Measurements from ENCODE around the gene FAM193A.
"Not testable (repeated sequence)": the region's sequence is repeated elsewhere in the genome, so short reads cannot be mapped to it uniquely, and the experiment has no call there.

Gene FAM193A

GRCh38 chr4:2754848-2755819, 218.7 kb downstream of the FAM193A start:
- no peak for DNase-seq

GRCh38 chr4:2755821-2756690, 219.6 kb downstream of the FAM193A start, which contains the start of gene TNIP2:
Gene TNIP2 (minus strand): TSS chr4:2756336. CDS start chr4:2756289, 47 bp downstream.
- DNase-seq: peak; percentile 56 to 83 (median 74)

GRCh38 chr4:2756691-2757350, 220.4 kb downstream of the FAM193A start:
- no peak for DNase-seq

- DNase-seq: no peak
Observed at GRCh38 chr4:2757426-2757825, 221.0 kb downstream of the FAM193A start.

DNA sequence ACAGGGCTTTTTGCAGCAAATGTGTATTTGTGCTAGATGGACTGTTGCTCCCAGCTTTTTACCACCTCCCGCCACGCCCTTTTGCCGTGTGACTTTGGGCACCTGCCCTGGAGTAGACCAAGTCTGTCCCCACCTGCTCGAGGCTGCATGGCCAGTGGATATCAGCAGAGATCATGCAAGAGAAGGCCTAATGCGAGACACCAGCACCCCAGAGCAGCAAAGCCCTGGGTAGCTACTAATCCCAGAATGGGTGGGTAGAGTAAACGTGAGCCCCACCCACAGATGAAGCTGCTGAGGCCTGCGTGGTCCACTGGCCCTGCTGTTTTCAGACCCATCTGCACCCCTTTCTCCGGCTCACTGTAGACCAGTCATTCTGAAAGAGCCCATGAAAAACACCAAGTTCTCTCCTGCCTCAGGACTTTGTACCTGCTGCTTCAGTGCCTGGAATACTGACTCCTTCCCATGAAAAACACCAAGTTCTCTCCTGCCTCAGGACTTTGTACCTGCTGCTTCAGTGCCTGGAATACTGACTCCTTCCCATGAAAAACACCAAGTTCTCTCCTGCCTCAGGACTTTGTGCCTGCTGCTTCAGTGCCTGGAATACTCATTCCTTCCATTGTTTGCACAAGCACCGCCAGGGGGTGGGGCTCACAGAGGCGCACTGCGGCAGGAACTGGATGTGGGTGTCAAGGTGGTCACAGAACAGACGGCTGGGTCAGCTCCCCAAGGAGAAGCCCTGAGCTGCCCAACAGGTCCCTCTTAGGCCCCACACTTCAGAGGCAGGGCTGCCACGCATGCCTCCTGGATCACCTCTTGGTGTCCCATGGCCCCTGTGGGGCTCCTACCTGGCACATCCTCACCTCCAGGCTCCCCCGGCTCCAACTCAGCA, 224.8 kb downstream of the FAM193A start:
- no peak for DNase-seq

- no peak for DNase-seq
Observed at GRCh38 chr4:2762048-2762447, 225.6 kb downstream of the FAM193A start.

- not testable (repeated sequence) for DNase-seq
Observed at GRCh38 chr4:2762486-2763370, 226.3 kb downstream of the FAM193A start.

- DNase-seq: no peak
Observed at GRCh38 chr4:2763511-2763967, 227.1 kb downstream of the FAM193A start.

- no peak for DNase-seq
Observed at GRCh38 chr4:2765832-2766526, 229.5 kb downstream of the FAM193A start.

DNA sequence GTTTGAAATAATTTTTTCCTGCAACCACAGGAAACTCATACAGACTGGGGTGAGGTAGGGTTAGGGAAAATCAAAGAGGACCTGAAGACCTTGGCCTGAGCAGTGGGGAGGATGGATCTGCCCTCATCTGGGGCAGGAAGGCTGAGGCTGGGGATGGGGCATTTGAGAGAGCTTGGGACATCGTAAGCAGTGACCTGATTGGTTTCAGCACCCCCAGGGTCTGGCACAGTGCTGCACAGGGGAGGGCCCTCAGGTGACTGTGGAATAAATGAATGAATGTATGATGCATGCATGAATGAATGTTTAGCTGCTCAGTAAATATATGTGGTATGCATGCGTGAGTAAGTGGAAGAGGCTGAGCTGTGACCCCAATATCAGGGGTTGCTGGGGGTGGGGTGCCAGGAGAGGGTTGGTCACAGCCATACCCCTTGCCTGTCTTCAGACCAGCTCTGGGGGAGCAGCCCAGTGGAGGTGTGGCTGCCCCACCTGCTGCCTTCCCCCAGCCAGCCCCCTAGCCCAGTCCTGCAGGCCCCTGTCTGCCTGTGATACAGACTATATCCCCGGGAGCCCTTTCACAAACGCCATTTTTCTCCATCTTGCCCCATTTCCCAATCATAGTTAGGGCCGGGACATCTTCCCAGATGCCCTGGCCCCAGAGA, 230.7 kb downstream of the FAM193A start:
- no peak for DNase-seq

GRCh38 chr4:2767705-2768074, 231.2 kb downstream of the FAM193A start:
- DNase-seq: no peak

DNA sequence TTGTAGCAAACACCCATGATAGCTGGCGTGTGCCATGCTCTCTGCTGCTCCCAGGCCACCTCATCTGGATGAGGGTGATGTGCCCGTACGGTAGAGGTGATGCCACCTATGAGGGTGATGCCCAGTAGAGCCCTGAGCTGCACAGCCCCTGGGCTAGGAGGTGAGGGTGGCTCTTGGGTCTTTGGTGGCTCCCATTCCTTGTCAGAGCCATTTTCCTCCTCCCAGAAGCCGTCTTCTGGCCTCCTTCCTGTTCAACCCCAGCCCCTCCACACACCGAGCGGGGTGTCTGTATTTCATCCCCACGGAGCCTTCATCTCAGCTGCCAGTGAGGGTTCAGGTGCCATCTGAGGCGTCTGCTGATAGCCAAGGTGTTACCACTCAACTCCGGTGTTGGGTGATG, 231.7 kb downstream of the FAM193A start:
- no peak for DNase-seq

GRCh38 chr4:2768921-2769336, 232.5 kb downstream of the FAM193A start:
- no peak for DNase-seq

GRCh38 chr4:2771264-2771663, 234.8 kb downstream of the FAM193A start:
- DNase-seq: no peak

DNA sequence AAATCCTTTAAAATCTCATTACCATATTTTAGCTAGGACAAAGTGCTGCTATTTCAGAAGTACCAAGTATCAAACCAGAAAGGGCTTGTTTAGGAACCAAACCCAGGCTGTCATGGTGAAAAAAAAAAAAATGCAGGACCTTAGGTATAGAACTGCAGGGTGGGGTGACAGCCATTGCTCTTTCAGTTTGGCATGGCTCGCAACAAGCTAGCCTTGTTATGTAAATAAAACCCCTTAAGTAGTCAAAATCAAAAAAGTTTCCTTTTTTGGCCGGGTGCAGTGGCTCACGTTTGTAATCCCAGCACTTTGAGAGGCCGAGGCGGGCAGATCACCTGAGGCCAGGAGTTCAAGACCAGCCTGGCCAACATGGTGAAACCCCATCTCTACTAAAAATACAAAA, 244.2 kb downstream of the FAM193A start:
- not testable (repeated sequence) for DNase-seq

DNA sequence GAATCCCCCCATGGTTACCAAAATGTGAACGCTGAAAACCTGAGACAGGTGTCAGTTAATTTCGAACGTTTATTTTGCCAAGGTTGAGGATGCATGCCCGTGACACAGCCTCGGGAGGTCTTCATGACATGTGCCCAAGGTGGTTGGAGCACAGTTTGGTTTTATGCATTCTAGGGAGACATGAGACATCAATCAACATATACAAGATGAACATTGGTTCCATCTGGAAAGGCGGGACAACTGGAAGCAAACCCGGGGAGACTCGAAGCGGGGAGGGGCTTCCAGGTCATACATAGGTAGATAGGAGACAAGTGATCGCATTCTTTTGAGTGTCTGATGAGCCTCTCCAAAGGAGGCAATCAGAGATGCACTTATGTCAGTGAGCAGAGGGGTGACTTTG, 245.5 kb downstream of the FAM193A start:
- DNase-seq: no peak
